NCI-H446 (cell line): Measurements from ENCODE around the gene PPM1A.

Source experiments
- DNase-seq, 2 experiments: peaks; one replicate each; lab custom pipeline; 2025; lab: John Stamatoyannopoulos, UW

Gene PPM1A

DNA sequence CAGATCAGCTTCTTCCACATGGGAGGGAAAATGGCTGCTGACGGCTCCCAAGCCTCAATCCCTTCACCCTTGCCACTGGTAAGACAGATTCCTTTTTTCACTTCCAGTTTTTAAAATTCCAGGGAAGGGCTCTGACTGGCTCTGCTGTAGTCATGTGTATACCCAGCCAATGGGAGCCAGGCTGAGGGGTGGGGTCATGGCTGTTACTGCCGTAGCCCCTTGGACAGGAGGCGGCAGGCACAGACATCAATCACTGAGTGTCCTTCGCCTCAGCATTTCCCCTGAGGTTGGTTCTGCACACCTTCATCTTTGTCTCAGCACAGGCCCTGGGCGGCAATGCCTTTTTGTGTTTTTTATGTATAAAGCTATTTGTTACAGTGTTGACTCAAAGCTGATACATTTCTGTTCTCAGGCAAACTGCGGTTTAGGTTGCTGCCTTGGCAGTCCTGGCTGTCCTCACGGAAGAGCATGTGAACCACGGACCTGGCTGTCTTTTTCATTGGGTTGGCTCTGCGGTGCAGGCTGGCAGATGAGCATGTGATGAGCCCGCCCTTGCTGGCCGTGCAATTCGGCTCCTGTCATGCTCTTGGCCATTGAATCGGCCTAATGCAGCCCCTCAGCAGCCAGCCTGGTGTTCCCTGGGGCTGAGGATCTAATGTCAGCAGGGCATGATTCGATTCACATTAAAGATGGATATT is 74.3 kb downstream of the PPM1A start:
- DNase-seq: peak in 1 of 2 experiments; percentile 15

DNA sequence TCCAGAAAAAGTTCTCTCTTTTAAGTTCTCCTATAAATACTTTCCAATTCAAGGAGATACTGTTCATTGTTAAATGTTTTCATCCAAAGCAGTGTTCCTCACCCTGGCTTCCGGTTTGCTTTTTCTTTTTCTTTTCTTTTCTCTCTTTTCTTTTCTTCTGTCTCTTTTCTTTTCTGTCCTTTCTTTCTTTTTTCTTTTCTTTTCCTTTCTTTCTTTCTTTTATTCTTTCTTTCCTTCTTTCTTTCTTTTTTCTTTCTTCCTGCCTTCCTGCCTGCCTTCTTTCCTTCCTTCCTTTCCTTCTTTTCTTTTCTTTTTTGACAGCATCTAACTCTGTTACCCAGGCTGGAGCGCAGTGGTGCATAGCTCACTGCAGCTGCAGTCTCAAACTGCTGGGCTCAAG is 75.8 kb downstream of the PPM1A start:
- DNase-seq: no peak

GRCh38 chr14:60326274-60326673 is 77.3 kb downstream of the PPM1A start:
- DNase-seq: no peak

GRCh38 chr14:60327447-60328331 is 78.7 kb downstream of the PPM1A start:
- no peak for DNase-seq

- DNase-seq: no peak
Measured at GRCh38 chr14:60328583-60328982, 79.6 kb downstream of the PPM1A start.

DNA sequence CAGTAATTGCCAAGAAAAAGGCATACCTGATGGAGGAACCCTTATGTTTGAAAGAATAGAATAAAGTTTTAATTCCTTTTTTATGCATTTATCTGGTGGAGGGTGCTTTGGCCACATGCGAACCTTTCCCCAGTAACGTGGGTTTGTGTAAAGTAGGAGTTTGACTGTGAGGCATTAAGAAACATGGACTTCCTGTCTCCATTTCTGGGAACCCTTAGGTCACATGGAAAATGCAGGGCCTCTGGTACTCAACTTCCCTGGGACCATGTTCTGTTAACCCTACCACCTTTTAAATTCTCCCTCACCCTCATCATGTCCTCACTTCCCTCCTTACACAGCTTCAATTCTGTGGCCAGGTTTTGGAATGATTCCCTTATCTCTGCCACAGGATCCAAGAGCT is 80.3 kb downstream of the PPM1A start:
- no peak for DNase-seq

DNA sequence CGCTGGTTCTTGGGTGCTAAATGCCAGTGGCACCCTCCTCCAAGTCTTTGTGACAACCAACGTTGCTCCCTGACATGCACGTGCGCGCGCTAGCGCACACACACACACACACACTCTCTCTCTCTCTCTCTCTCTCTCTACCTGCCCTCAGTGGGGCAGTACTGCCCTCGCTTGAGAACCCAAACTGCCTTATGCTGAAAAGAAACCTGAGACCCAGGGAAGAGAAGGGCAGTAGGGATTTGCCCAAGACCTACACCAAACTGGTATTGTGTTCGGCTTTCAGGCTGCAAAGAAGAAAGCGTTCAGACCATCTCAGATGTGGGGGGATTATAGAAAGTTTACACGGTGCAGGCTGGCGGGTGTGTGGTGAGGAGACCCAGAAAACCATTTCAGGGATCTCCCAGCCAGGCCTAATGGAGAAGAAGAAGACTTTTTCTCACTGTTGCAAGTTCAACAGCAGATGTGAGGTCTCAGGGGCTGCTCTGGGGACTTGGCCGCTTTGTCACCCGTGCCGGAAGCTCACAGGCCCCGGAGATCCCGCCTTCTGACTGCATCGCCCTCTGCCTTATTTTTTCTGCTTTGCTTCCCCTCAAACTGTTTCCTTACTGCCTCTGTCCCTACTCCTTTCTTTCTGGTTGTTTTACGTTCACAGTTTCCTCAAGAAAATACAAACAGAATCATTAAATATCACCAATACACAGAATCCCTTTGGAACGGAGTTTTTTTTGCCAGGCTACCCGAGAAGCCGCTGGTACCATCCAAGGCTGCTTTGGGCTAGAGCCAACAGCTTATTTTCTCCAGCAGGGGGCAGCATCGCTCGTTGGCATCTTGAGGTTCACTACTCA is 82.4 kb downstream of the PPM1A start:
- DNase-seq: peak; percentile 49 to 72

DNA sequence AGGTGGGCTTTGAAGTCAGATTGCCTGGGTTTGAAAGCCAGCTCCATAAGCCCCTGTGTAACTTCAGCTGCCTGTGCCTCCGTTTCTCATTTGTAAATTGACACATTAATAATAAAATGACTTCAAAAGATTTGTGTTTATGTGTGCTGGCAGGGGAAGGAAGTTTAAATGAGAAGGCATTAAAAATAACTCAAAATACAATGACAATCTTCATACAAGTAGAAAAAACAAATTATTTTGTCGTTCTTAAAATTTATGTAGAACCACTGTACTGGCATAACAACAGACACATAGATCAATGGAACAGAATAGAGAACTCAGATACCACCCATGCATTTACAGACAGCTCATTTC is 83.0 kb downstream of the PPM1A start:
- DNase-seq: no peak

GRCh38 chr14:60332869-60333268 is 83.8 kb downstream of the PPM1A start:
- DNase-seq: no peak

- DNase-seq: no peak
Measured at GRCh38 chr14:60339571-60339970, 90.5 kb downstream of the PPM1A start.

- no peak for DNase-seq
Measured at GRCh38 chr14:60343571-60344071, 94.6 kb downstream of the PPM1A start.

- DNase-seq: no peak
Measured at GRCh38 chr14:60344751-60345150, 95.7 kb downstream of the PPM1A start.

GRCh38 chr14:60346706-60347105 is 97.7 kb downstream of the PPM1A start:
- no peak for DNase-seq

DNA sequence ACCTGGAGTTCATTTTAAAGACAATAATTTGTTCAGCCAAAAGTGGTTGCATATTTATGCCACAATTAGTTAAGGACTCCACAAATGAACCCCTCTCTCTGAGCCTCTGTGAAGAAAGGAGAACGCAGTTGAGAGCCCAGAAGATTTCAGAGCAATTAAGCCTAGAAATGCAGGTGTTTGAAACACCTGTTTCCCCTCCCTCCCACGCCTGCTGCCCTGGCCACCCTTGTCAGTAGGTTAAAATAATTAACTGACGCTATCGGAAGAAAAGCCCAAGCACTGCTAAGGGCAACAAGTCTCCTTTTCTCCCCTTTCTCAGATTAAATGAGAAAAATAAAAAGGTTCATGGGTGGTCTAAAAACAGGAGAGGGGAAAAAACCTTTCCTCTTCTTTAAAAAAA is 99.2 kb downstream of the PPM1A start:
- DNase-seq: no peak
